ENCODE measurements around the gene COX7A2L.

GRCh38 chr2:42317945-42318344 is 43.1 kb downstream of the COX7A2L start:
- TF ChIP-seq YY1 (IDR thresholded peaks at IDR 0.05; ENCODE audit: insufficient read depth, insufficient read length) (no peak), ZNF274 (IDR thresholded peaks at IDR 0.05; ENCODE audit: low read depth, low read length) (no peak)

Measured in NT2/D1 (cell line).